Activated naive CD8-positive, alpha-beta T cell treated with anti-CD3 and anti-CD28 coated beads for 36 hours (primary cell): ENCODE measurements around the gene GRID1. TPM values are rescaled to one million over a fixed set of nuclear protein-coding genes. Genes with fewer than 3 reads are reported as not detected.

Experiments used
- DNase-seq: peaks from one replicate; pipeline ENCODE4 v3.0.0; 2021
- H3K27ac Mint-ChIP-seq: one replicate; pipeline ENCODE4 v1.8.0; 2022; ENCODE audit warnings: mild to moderate bottlenecking, moderate library complexity, mixed read lengths
- H3K27me3 Mint-ChIP-seq: one replicate; pipeline ENCODE4 v1.8.0; 2022; ENCODE audit warnings: mild to moderate bottlenecking, mixed read lengths
- H3K36me3 Mint-ChIP-seq: one replicate; pipeline ENCODE4 v1.8.0; 2021; ENCODE audit warnings: mild to moderate bottlenecking, mixed read lengths
- H3K4me1 Mint-ChIP-seq: one replicate; pipeline ENCODE4 v1.8.0; 2021; ENCODE audit warnings: mixed read lengths
- H3K4me3 Mint-ChIP-seq: one replicate; pipeline ENCODE4 v1.8.0; 2022; ENCODE audit warnings: mild to moderate bottlenecking, moderate library complexity, mixed read lengths
- H3K9me3 Mint-ChIP-seq: one replicate; pipeline ENCODE4 v1.8.0; 2022; ENCODE audit warnings: mixed read lengths
- total RNA-seq, 2 experiments: library from RNA; stranded (reverse); gene quantifications; one replicate each; pipeline ENCODE4 v1.2.3, GENCODE V29; 2021

The GRID1 gene
- total RNA-seq, 2 experiments from 2014 or later, result not detected

DNA sequence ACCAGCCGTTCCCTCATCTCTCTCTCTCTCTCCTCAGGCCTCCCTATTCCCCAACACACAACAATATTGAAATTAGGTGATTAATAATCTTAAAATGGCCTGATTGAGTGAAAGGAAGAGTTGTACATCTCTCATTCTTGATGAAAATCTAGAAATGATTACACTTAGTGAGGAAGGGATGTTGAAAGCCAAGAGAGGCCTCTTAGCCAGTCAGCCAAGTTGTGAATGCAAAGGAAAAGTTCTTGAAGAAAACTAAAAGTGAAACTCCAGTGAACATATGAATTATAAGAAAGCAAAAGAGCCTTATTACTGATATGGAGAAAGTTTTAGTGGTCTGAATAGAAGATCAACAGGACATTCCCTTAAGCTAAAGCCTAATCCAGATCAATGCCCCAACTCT, 695.1 kb downstream of the GRID1 start:
- DNase-seq, result no peak
- H3K4me3 Mint-ChIP-seq, result no peak overlapping the region
- no peak overlapping the region for H3K27ac Mint-ChIP-seq
- H3K9me3 Mint-ChIP-seq, result peaks cover 2% of the 10 kb centered on the region
- no peaks in the 10 kb centered on the region for H3K27me3 Mint-ChIP-seq
- no peaks in the 10 kb centered on the region for H3K36me3 Mint-ChIP-seq
- no peaks in the 10 kb centered on the region for H3K4me1 Mint-ChIP-seq

DNA sequence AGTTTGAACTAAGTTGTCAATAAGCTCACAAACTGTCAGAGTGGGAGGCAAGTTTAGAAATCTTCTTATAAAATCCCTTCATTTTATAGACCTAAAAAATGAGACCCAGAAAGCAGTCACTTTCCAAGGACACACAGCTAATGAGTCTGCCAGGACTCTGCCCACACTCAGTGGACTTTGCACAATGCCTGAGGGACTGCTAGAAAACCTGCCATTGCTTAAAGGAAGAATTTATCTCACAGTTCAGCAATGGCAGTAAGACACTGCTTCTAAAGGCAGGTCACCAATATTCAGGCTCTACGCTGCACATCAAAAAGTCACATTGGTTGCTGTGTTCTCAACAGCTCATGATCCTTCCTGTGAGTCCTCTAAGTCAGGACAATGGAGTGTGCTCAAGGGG, 698.1 kb downstream of the GRID1 start:
- no peaks in the 10 kb centered on the region for H3K4me1 Mint-ChIP-seq
- DNase-seq, result no peak
- H3K27ac Mint-ChIP-seq, result no peak overlapping the region
- H3K9me3 Mint-ChIP-seq, result peaks cover 2% of the 10 kb centered on the region
- no peak overlapping the region for H3K4me3 Mint-ChIP-seq
- peaks cover 4% of the 10 kb centered on the region for H3K27me3 Mint-ChIP-seq
- no peaks in the 10 kb centered on the region for H3K36me3 Mint-ChIP-seq

DNA sequence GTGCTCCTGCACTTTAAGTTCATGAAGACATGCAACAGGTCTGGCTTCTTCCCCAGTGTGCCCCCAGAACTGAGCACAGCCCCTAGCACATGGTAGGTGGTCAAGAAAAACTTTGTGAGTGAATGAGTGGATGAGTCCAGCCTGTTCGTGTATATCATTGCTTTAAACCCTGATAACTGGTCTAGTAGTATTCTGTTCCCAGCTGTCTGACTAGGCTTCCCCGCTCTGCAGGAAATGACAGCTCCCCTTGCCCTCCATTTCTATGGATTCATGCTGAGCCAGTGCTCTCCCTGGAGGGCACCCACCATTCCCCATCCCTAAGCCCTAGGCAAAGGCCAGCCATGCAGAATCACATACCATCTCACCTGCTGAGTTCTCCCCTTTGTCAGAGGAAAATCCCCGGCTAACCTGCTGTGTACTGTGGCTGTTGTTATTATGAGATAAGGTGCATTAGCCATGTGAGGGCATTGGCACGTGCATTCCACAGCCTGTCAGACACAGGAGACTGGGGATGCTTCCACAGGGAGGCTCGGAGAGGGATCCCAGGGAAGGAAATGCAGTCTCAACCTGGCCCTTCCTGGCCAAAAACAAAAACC, 698.9 kb downstream of the GRID1 start:
- DNase-seq, result no peak
- no peak overlapping the region for H3K4me3 Mint-ChIP-seq
- no peak overlapping the region for H3K27ac Mint-ChIP-seq
- peaks cover 4% of the 10 kb centered on the region for H3K27me3 Mint-ChIP-seq
- no peaks in the 10 kb centered on the region for H3K36me3 Mint-ChIP-seq
- no peaks in the 10 kb centered on the region for H3K4me1 Mint-ChIP-seq
- H3K9me3 Mint-ChIP-seq, result peaks cover under 1% of the 10 kb centered on the region

DNA sequence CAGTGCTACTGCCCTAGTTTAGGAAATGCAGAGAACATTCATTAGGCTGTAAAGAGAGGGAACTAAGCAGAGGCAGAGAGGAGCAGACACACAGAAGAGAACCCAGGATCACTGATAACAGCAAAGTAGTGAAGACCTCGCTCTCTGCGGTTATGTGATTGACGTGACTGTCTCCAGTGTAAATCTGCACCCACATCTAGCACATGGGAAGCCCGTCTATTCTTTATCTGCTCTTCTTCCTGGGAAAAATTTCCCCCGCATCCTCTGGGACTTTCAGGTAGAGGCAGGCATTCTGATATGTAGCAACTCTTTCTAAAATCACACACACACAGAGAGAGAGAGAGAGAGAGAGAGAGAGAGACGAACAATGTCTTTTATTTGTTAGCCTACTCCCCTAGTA, 699.6 kb downstream of the GRID1 start:
- H3K36me3 Mint-ChIP-seq, result no peaks in the 10 kb centered on the region
- H3K4me3 Mint-ChIP-seq, result no peak overlapping the region
- no peak overlapping the region for H3K27ac Mint-ChIP-seq
- DNase-seq, result no peak
- H3K27me3 Mint-ChIP-seq, result peaks cover 4% of the 10 kb centered on the region
- no peaks in the 10 kb centered on the region for H3K9me3 Mint-ChIP-seq
- H3K4me1 Mint-ChIP-seq, result no peaks in the 10 kb centered on the region

DNA sequence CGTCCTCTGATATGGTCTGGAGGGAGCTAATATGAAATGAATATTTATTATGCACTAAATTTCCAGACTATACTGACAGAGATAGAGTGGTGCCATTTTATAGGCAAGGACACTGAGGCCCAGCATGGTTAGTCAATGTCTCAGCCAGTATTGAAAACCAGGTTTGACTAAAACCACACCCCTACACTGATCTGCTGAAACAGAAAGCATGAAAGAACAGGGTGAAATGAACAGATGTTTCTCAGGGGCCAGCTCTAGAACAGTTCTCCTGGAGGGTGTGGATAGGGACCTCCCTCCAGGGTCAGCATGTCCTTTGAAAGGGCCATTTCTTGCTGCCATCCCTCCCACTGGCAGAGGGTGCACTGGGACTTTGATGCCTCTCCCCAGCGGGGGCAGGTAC, 700.5 kb downstream of the GRID1 start:
- H3K27ac Mint-ChIP-seq, result no peak overlapping the region
- no peaks in the 10 kb centered on the region for H3K36me3 Mint-ChIP-seq
- H3K27me3 Mint-ChIP-seq, result peaks cover 4% of the 10 kb centered on the region
- no peak overlapping the region for H3K4me3 Mint-ChIP-seq
- no peak for DNase-seq
- no peaks in the 10 kb centered on the region for H3K9me3 Mint-ChIP-seq
- H3K4me1 Mint-ChIP-seq, result no peaks in the 10 kb centered on the region

DNA sequence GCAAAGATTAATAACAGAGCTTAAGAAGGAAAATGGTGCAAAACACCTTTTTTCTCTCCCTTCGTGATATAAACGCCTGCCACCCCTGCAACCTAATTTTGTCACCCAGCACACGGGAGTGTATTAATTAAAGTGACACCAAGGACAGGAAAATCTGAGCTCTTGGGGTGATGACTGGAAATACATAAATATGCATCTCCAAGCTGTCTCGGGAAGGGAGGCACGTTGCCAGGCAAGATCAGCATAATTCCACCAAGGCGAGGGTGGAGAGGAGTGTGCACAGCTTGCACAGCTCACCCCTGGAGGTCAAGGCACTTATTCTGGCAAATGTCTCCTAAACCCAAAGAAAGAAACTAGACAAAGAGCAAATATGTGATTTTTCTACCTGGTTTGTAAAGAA, 700.9 kb downstream of the GRID1 start:
- Mint-ChIP-seq H3K36me3 (no peaks in the 10 kb centered on the region), H3K9me3 (no peaks in the 10 kb centered on the region), H3K4me1 (no peaks in the 10 kb centered on the region), H3K27me3 (peaks cover 4% of the 10 kb centered on the region), H3K4me3 (no peak overlapping the region), H3K27ac (no peak overlapping the region)
- no peak for DNase-seq

DNA sequence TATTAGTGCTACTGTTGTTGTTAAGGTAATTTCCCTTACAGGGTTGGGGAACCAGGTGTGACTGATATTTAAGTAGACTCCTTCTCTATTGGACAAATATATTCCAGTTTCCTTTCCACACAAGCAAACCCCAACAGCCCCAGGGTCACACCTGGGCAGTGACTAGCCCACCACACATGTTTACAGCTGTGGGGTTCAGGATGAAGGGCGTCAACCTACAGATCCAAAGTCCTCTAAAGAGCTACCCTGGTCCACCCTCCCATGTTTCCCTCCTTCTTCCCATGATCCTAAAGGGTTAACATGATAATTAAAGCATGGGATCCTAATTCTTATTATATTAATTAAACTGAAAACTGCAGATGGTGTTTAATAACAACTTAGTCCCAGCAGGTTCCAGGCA, 701.5 kb downstream of the GRID1 start:
- no peaks in the 10 kb centered on the region for H3K36me3 Mint-ChIP-seq
- H3K9me3 Mint-ChIP-seq, result no peaks in the 10 kb centered on the region
- H3K27me3 Mint-ChIP-seq, result peaks cover 4% of the 10 kb centered on the region
- H3K27ac Mint-ChIP-seq, result no peak overlapping the region
- H3K4me3 Mint-ChIP-seq, result no peak overlapping the region
- no peaks in the 10 kb centered on the region for H3K4me1 Mint-ChIP-seq
- DNase-seq, result no peak

DNA sequence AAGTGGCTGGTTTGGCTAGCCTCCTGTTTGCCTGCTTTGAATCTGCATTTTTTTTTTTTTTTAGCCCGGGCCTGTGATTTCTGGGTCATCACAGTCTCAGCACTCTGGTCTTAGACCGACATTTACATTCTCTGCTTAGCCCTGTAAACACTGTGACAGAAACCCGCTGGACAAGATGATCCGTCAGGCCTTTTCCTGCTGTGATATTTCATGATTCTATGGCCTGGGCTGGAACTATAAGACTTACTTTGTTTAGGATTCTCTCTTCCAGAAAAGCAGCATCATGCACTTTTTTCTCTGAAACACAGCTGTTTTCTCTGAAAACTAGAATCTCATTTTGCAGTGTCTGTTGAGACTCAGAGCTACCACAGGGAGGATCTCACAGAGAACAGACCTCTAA, 705.5 kb downstream of the GRID1 start:
- Mint-ChIP-seq H3K9me3 (no peaks in the 10 kb centered on the region), H3K4me1 (no peaks in the 10 kb centered on the region), H3K4me3 (no peak overlapping the region), H3K27me3 (peaks cover 4% of the 10 kb centered on the region), H3K27ac (no peak overlapping the region), H3K36me3 (no peaks in the 10 kb centered on the region)
- no peak for DNase-seq

DNA sequence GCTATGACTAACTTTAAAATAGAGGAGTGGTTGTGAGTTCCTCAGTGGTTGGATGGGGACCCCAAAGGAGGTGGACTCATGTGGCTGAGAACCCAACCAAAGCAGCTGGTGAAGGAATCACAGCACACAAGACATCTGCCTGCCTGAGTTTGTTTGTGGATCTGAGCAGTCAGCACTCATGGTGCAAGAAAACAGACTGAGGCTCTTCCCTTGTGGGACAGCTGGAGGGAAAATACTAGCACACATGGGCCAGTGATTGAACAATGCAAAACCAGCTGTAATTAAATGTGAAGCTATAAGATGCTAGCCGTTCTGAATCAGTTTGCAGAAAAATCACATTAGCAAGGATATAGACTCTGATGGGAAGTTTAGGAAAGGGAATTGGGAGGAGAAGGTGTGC, 707.3 kb downstream of the GRID1 start:
- no peak overlapping the region for H3K27ac Mint-ChIP-seq
- no peak for DNase-seq
- H3K4me3 Mint-ChIP-seq, result no peak overlapping the region
- H3K27me3 Mint-ChIP-seq, result no peaks in the 10 kb centered on the region
- no peaks in the 10 kb centered on the region for H3K36me3 Mint-ChIP-seq
- H3K4me1 Mint-ChIP-seq, result no peaks in the 10 kb centered on the region
- H3K9me3 Mint-ChIP-seq, result no peaks in the 10 kb centered on the region

DNA sequence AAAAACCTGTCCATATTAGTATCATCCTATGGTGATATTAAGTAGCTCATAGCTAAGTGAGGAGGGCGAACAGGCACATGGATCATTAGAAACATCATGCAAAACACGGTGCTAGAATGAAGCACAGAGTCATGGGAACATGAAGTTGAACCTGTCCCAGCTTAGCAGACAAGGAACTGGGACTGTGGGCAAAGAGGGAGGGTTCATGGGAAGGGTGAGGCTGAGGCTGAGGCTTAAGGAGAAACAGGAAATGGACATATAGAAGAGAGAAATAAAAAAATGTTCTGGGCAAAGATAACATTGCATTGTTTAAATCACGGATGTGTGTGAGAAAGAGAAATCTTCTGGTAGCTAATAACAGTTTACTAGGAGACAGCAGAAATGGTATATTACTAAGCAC, 708.1 kb downstream of the GRID1 start:
- Mint-ChIP-seq H3K9me3 (no peaks in the 10 kb centered on the region), H3K4me3 (no peak overlapping the region), H3K27ac (no peak overlapping the region), H3K27me3 (no peaks in the 10 kb centered on the region), H3K4me1 (no peaks in the 10 kb centered on the region), H3K36me3 (no peaks in the 10 kb centered on the region)
- DNase-seq, result no peak

DNA sequence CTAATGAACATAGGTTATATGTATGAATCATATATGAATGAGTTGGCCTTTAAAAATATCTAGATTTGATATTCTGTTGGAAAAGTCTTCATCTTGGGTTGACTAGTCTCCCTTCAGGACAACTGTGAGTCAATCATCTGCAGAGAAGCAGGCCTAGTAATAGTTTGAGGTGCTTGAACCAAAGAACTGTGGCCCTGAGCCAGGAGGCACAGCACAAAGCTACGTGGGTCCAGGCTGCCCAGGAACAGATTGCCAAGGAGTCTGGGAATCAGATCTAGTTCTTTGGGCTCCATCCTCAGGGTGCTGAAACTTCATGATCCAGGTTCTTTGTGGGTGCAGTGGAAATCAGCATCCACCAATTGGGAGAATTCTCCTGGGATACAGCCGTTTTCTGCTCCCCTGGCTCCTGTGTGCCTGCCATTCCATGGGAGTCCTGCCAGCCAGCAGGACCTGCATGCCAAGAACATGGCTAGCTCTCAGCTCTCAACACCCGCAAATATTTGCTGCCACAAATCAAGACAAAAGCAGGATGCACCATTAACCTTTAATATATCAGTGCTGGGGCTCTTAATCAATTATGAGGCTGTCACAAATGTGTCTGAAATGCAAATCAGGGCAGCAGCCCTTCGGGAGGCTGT, 709.0 kb downstream of the GRID1 start:
- Mint-ChIP-seq H3K36me3 (no peaks in the 10 kb centered on the region), H3K4me3 (no peak overlapping the region), H3K27me3 (no peaks in the 10 kb centered on the region), H3K9me3 (no peaks in the 10 kb centered on the region), H3K4me1 (no peaks in the 10 kb centered on the region), H3K27ac (no peak overlapping the region)
- DNase-seq, result no peak

DNA sequence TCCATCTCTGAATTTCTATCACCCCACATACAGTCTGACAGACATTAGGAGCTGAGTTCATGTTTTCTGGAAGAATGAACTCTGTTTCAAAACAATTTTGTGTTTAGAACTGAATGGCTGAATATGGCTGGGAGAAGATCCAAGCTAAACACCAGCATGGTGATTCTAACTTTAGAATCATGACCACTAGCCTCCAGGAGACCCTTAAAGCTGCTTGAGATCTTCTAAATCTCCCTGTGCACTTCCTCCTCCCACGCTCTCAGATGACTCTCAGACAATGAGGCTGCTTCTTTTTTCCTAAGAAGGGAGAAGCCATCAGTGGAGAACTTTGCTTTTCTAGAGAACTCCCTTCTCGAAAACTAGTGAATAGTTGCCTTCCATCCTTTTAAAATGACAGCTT, 711.2 kb downstream of the GRID1 start:
- Mint-ChIP-seq H3K27me3 (no peaks in the 10 kb centered on the region), H3K9me3 (no peaks in the 10 kb centered on the region), H3K27ac (no peak overlapping the region), H3K4me3 (no peak overlapping the region), H3K4me1 (no peaks in the 10 kb centered on the region), H3K36me3 (no peaks in the 10 kb centered on the region)
- DNase-seq, result no peak

DNA sequence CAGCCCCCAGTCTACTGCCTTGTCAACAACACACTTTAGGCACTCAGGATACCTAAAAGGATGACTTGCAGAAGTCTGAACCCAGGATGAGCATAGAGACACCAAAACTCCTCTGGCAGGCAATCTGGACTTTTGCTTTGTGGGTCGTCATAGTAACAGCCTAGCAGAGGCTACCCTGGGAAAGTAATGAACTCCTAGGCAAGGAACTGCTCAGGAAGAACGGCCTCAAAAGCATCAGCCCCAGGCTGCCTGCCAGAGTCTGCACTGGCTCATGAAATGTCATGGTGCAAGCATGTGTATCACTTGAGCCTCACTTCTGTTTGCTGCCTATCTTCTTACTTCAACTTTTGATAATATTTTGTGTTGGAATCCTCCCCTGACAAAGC, 715.1 kb downstream of the GRID1 start:
- no peaks in the 10 kb centered on the region for H3K9me3 Mint-ChIP-seq
- no peak for DNase-seq
- H3K36me3 Mint-ChIP-seq, result no peaks in the 10 kb centered on the region
- H3K27ac Mint-ChIP-seq, result no peak overlapping the region
- H3K27me3 Mint-ChIP-seq, result no peaks in the 10 kb centered on the region
- no peak overlapping the region for H3K4me3 Mint-ChIP-seq
- H3K4me1 Mint-ChIP-seq, result no peaks in the 10 kb centered on the region

DNA sequence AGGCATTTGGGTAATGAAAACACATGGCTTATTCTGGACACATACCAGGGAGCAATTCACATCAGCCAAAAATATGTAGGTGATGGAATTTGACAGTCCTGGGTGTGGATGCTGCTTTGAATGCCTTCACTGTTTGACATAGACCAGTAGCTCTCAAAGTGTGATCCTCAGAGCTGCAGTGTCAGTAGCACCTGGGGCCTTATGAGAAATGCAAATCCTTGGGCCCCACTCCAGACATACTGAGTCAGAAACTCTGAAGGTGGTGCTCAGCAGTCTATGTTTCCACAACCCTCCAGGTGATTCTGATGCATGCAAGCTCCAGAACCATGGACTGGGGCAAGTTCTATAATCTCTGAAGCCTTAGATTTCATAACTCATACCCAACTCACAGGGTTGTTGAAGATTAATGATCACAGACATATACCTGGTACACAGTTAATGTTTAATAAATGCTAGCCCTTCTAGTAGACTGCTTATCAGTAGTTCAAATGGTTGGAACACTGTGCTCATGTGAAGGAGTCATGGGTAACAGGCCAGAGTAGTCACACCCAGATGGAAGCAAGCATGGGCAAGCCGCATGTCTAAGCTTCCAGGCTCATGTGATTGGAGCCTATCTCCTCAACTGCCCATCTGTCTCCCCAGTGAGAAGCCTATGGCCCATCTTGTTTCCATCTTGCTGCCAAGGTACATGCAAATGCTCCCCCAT, 715.7 kb downstream of the GRID1 start:
- no peaks in the 10 kb centered on the region for H3K4me1 Mint-ChIP-seq
- H3K27me3 Mint-ChIP-seq, result no peaks in the 10 kb centered on the region
- H3K4me3 Mint-ChIP-seq, result no peak overlapping the region
- no peaks in the 10 kb centered on the region for H3K36me3 Mint-ChIP-seq
- H3K9me3 Mint-ChIP-seq, result no peaks in the 10 kb centered on the region
- no peak for DNase-seq
- no peak overlapping the region for H3K27ac Mint-ChIP-seq

DNA sequence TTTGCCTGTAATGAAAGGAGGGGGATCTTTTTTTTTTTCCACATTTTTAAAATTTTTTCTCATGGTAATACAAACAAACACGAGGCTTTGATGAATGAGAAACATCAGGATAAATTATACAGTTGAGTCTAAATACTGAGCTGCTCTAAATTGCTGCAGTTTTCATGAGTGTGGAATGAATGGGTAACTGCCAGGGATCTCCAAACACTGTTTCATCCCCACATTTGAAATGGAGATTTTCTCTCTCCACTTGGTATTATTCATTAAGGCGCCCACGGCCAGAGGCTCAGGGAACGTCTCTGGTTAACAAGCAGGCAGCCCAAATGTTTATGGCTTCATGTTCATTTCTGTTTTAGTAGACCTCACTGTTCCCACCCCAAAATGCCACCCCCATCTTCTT, 717.1 kb downstream of the GRID1 start:
- no peak for DNase-seq
- H3K4me1 Mint-ChIP-seq, result no peaks in the 10 kb centered on the region
- H3K9me3 Mint-ChIP-seq, result no peaks in the 10 kb centered on the region
- H3K27me3 Mint-ChIP-seq, result no peaks in the 10 kb centered on the region
- H3K4me3 Mint-ChIP-seq, result no peak overlapping the region
- H3K27ac Mint-ChIP-seq, result no peak overlapping the region
- H3K36me3 Mint-ChIP-seq, result no peaks in the 10 kb centered on the region

DNA sequence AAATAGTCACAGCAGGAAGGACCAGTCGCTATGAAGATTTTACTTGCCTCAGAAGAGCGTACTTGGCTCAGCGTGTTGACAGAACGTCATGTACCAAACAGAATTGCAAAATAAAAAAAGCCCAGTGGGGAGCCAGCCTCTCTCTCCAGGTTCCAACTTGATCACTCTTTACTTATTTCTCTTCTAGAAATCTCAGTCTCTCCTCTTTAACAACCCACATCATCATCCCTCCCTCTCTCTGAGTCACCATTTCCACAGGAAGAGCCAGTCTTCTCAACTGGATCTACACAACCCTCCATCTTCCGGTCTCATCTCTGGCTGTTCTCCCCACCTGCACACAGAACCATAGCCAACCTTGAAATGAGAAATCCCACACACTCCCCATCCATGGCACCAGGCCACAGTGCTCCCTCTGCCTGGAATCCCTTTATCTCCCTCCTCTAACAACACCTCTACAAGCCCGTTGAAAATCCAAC, 718.3 kb downstream of the GRID1 start:
- no peak overlapping the region for H3K27ac Mint-ChIP-seq
- H3K27me3 Mint-ChIP-seq, result no peaks in the 10 kb centered on the region
- no peaks in the 10 kb centered on the region for H3K9me3 Mint-ChIP-seq
- no peaks in the 10 kb centered on the region for H3K36me3 Mint-ChIP-seq
- H3K4me3 Mint-ChIP-seq, result no peak overlapping the region
- no peak for DNase-seq
- no peaks in the 10 kb centered on the region for H3K4me1 Mint-ChIP-seq
